ENCODE measurements around the gene GUCY2C. TPM values are rescaled to one million over a fixed set of nuclear protein-coding genes. Genes with fewer than 3 reads are reported as not detected.

The GUCY2C gene
- total and polyA plus RNA-seq, 10 of the 15 experiments (the other 5 are each of a cell fraction or from before 2014, with no cell fraction given): 0.08 to 0.60 (median 0.17) TPM

- Histone ChIP-seq H3K36me3 (ENCODE audit: control insufficient read depth in 2 of 2, insufficient read depth in 2 of 2, low read length in 1 of 2) (no peaks in the 10 kb centered on the region), H4K20me1 (ENCODE audit: control insufficient read depth, insufficient read depth) (no peaks in the 10 kb centered on the region), H3K4me3 (no peak overlapping the region), H3K79me2 (ENCODE audit: control insufficient read depth, insufficient read depth, low read length) (no peaks in the 10 kb centered on the region), H3K27me3 (replicated peaks in 1 of 2; ENCODE audit: control insufficient read depth in 2 of 2, insufficient read depth in 2 of 2, low read length in 1 of 2) (no peaks in the 10 kb centered on the region), H3K27ac (ENCODE audit: control insufficient read depth, insufficient read depth) (no peak overlapping the region), H3K4me1 (ENCODE audit: control insufficient read depth, insufficient read depth, low read length) (no peaks in the 10 kb centered on the region), H2AFZ (ENCODE audit: control insufficient read depth, low read depth, low read length) (no peak overlapping the region), H3K4me2 (ENCODE audit: control insufficient read depth, insufficient read depth) (no peak overlapping the region), H3K9ac (ENCODE audit: control insufficient read depth, insufficient read depth, low read length) (no peak overlapping the region), H3K9me3 (replicated peaks; ENCODE audit: control insufficient read depth, insufficient read depth, low read length) (no peaks in the 10 kb centered on the region; the same call in 1 of the 3 replicates)
- ChIA-PET POLR2A (no interaction called here), SMC1A (ENCODE audit: uncharacterized antibody, unreplicated experiment) (no interaction called here), CTCF (no interaction called here), RAD21 (ENCODE audit: unreplicated experiment) (interaction anchor here (0.6 kb wide), 1 partner anchor 20 kb away, joined by 3 read pairs; no protein-coding TSS in a partner anchor)
- DNase-seq (ENCODE audit: low read depth, low spot score) (no peak), ATAC-seq (no peak), FAIRE-seq (no peak)
- TF ChIP-seq MYC (IDR thresholded peaks at IDR 0.05; ENCODE audit: insufficient read depth, insufficient read length, insufficient replicate concordance, low read length, severe bottlenecking): no peak
- TF ChIP-seq RELA (IDR thresholded peaks at IDR 0.05; ENCODE audit: borderline replicate concordance, partially characterized antibody): no peak
- TF ChIP-seq, protein P1, sequence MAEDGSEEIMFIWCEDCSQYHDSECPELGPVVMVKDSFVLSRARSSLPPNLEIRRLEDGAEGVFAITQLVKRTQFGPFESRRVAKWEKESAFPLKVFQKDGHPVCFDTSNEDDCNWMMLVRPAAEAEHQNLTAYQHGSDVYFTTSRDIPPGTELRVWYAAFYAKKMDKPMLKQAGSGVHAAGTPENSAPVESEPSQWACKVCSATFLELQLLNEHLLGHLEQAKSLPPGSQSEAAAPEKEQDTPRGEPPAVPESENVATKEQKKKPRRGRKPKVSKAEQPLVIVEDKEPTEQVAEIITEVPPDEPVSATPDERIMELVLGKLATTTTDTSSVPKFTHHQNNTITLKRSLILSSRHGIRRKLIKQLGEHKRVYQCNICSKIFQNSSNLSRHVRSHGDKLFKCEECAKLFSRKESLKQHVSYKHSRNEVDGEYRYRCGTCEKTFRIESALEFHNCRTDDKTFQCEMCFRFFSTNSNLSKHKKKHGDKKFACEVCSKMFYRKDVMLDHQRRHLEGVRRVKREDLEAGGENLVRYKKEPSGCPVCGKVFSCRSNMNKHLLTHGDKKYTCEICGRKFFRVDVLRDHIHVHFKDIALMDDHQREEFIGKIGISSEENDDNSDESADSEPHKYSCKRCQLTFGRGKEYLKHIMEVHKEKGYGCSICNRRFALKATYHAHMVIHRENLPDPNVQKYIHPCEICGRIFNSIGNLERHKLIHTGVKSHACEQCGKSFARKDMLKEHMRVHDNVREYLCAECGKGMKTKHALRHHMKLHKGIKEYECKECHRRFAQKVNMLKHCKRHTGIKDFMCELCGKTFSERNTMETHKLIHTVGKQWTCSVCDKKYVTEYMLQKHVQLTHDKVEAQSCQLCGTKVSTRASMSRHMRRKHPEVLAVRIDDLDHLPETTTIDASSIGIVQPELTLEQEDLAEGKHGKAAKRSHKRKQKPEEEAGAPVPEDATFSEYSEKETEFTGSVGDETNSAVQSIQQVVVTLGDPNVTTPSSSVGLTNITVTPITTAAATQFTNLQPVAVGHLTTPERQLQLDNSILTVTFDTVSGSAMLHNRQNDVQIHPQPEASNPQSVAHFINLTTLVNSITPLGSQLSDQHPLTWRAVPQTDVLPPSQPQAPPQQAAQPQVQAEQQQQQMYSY (CRISPR knock-in tag; IDR thresholded peaks at IDR 0.05): no peak
- TF ChIP-seq SKIL (IDR thresholded peaks at IDR 0.05; ENCODE audit: low read depth, poor library complexity, severe bottlenecking): no peak
- no peak for TF ChIP-seq NRF1 (conservative IDR thresholded peaks at IDR 0.05; ENCODE audit: low read depth, low read length)
- TF ChIP-seq POLR2A (IDR thresholded peaks at IDR 0.05; ENCODE audit: low read depth, low read length): no peak
- BruUV-seq (replicated peaks): no TSS peak
- in situ Hi-C loops (cut with MboI): no loop called here
- WGBS (ENCODE audit: insufficient coverage, insufficient replicate concordance, low lambda C conversion rate, missing lambda C conversion rate): 97% methylated on average over 2 of the region's 2 CpGs
- intact Hi-C loops (cut with micrococcal nuclease; ENCODE audit: unreplicated experiment): no loop called here
Observed at GRCh38 chr12:14741942-14742341, 45.5 kb upstream of the GUCY2C start.

Data from GM12878 (cell line).